Psoas muscle (tissue), 8 donors: ENCODE measurements around the gene PCSK4. TPM values are rescaled to one million over a fixed set of nuclear protein-coding genes. Genes with fewer than 3 reads are reported as not detected.
"Not testable (repeated sequence)": the region's sequence is repeated elsewhere in the genome, so short reads cannot be mapped to it uniquely, and the experiment has no call there.

Experiments
- ATAC-seq, 4 donors: fragments of 200-7000 bp; cut with Tn5 transposase; one replicate each; pipeline ENCODE4 v1.9.1; 2020; ENCODE audit warnings: moderate library complexity in 3 of 4, mild to moderate bottlenecking in 2 of 4
- DNase-seq, 2 donors: peaks; one replicate each; pipeline ENCODE4 v3.0.0-alpha.2; 2020
- H3K27ac ChIP-seq: fragments of 200-600 bp; one replicate; pipeline ENCODE4 v1.8.0; 2022
- H3K27me3 ChIP-seq, 3 donors: fragments of 200-600 bp in 1 of 3; one replicate each; pipeline versions ENCODE4 v1.6.1 to v1.8.0; 2013 to 2022; ENCODE audit warnings: low read length in 2 of 3, mild to moderate bottlenecking in 2 of 3, moderate library complexity in 1 of 3; ENCODE audit not compliant: insufficient read depth in 3 of 3
- H3K36me3 ChIP-seq, 2 donors: fragments of 200-600 bp in 1 of 2; one replicate each; pipeline versions ENCODE4 v1.6.1 to v1.8.0; 2013 to 2022; ENCODE audit warnings: low read depth in 1 of 2, mild to moderate bottlenecking in 1 of 2, moderate library complexity in 1 of 2; ENCODE audit not compliant: insufficient read depth in 1 of 2
- H3K4me1 ChIP-seq: fragments of 200-600 bp; one replicate; pipeline ENCODE4 v1.8.0; 2022
- H3K4me3 ChIP-seq: fragments of 200-600 bp; one replicate; pipeline ENCODE4 v1.8.0; 2022; ENCODE audit warnings: mild to moderate bottlenecking
- H3K9me3 ChIP-seq: fragments of 200-600 bp; one replicate; pipeline ENCODE4 v1.8.0; 2022
- CTCF ChIP-seq: fragments of 200-600 bp; IDR thresholded peaks from one replicate; pipeline ENCODE4 v1.8.0; 2022; ENCODE audit warnings: antibody characterized with exemption
- WGBS, 3 donors: extraction: QIAGEN DNeasy Blood & Tissue Kit; methylation state at CpG; one replicate each; pipeline versions ENCODE4 v1.1.6 to v1.1.7; 2013; 5-methylcytosine and 5-hydroxymethylcytosine counted together
- intact Hi-C, 2 donors: fragments of 100-400 bp; cut with DNase I; formaldehyde crosslinking; loops; one replicate each; pipeline versions ENCODE4 v1.11.0 to v1.14.2; 2022
- long read RNA-seq, 2 donors: library from polyadenylated mRNA; unstranded; transcript quantifications; one replicate each; pipeline ENCODE4 v2.0.0, GENCODE V29; 2021
- polyA plus RNA-seq, 3 donors: library from polyadenylated mRNA; stranded (reverse); fragments of 200-250 nt; gene quantifications; one replicate each; pipeline ENCODE4 v1.2.3, GENCODE V29; 2013
- total RNA-seq, 4 donors: library from RNA; stranded (reverse); fragmentation: NEBNext Ultra II Directional in 2 of 4; extraction: Animal tissue kit (Norgen Biotek cat#: 25700) in 2 of 4; gene quantifications; one replicate each; pipeline versions ENCODE4 v1.2.1 to v1.2.4, GENCODE V29; 2021 to 2023
- donor health status: healthy with polysubstance abuse.
- donor health status: DM: no; HTN: no; CAD: no; lungs with moderate emphysema.
- donor health status: Bipolar disorder and iron deficiency.
- donor health status: healthy.
- donor health status: DM: yes; HTN: yes; CAD: no.
- donor health status: DM: no; HTN: no; CAD: no.
- donor health status: DM: no; HTN: no; CAD: no.
- donor health status: DM: yes; HTN: yes; CAD: no.

Gene PCSK4
- total RNA-seq (1 to 10 TPM in 1 of 4 donors, under 1 TPM in 3; 0.57 to 1.5 (median 0.93) TPM), polyA plus RNA-seq (1 to 10 TPM in 1 of 3 donors, under 1 TPM in 2; 0.74 to 1.3 (median 0.84) TPM)
- long read RNA-seq, donor 1, partial matches to known transcripts: 0 of 1 reads
- long read RNA-seq, donor 1, other reads (novel, unspliced or antisense): 1 of 1 reads
- long read RNA-seq, donor 2, partial matches to known transcripts: 0 of 1 reads
- long read RNA-seq, donor 2, other reads (novel, unspliced or antisense): 0 of 1 reads

GRCh38 chr19:1490311-1491113, at the start of gene PCSK4:
Gene PCSK4, minus strand, starts transcription at chr19:1490350. Its CDS starts 4 bp downstream, at chr19:1490346.
- intact Hi-C loops: loop anchor here in 1 of 2 donors (2.0 kb wide), 1 partner anchor 18 kb away; no protein-coding TSS in a partner anchor
- peak; percentile 99 for DNase-seq
- H3K9me3 ChIP-seq: no peaks in the 10 kb centered on the region
- ATAC-seq: peak; percentile 94 to 95 (median 94)
- no peaks in the 10 kb centered on the region for H3K27me3 ChIP-seq
- WGBS, 3 donors: 0 to 1% (median 1%) methylated on average over 63 to 74 of the region's 74 CpGs
- H3K36me3 ChIP-seq: no peaks in the 10 kb centered on the region
- peaks cover 7% of the 10 kb centered on the region for H3K4me1 ChIP-seq
- peak within 1 kb of the TSS; percentile 72 for H3K27ac ChIP-seq
- no peak for TF ChIP-seq CTCF
- peak within 1 kb of the TSS; percentile 73 for H3K4me3 ChIP-seq

GRCh38 chr19:1539749-1540148, 49.6 kb upstream of the PCSK4 start:
- H3K4me3 ChIP-seq, DNase-seq, H3K36me3 ChIP-seq, ATAC-seq, H3K9me3 ChIP-seq, H3K4me1 ChIP-seq, H3K27ac ChIP-seq: not testable (repeated sequence)
- peaks cover 0 to 20% (median 2%) of the 10 kb centered on the region in 3 donors for H3K27me3 ChIP-seq
- intact Hi-C loops: loop anchor here (10.0 kb wide), 2 partner anchors 225 to 285 kb away; no protein-coding TSS in a partner anchor
- WGBS, 3 donors: 76 to 88% (median 78%) methylated on average over 11 of the region's 11 CpGs

GRCh38 chr19:1538978-1539377, 48.8 kb upstream of the PCSK4 start:
- 21 to 35% (median 32%) methylated on average over 15 of the region's 15 CpGs for WGBS, 3 donors
- TF ChIP-seq CTCF: no peak
- H3K27me3 ChIP-seq: peaks cover 0 to 21% (median 2%) of the 10 kb centered on the region in 3 donors
- H3K27ac ChIP-seq: no peak overlapping the region
- DNase-seq (no peak), ATAC-seq (no peak)
- intact Hi-C loops: no loop called here
- H3K4me3 ChIP-seq: no peak overlapping the region
- H3K9me3 ChIP-seq: no peaks in the 10 kb centered on the region
- no peaks in the 10 kb centered on the region for H3K36me3 ChIP-seq
- H3K4me1 ChIP-seq: no peaks in the 10 kb centered on the region

- ATAC-seq, DNase-seq, intact Hi-C loops, H3K9me3 ChIP-seq, H3K4me3 ChIP-seq, H3K4me1 ChIP-seq, H3K27ac ChIP-seq, H3K36me3 ChIP-seq: not testable (repeated sequence)
- 92 to 96% (median 95%) methylated on average over 7 of the region's 7 CpGs for WGBS, 3 donors
- peaks cover 0 to 34% (median 7%) of the 10 kb centered on the region in 3 donors for H3K27me3 ChIP-seq
Observed at GRCh38 chr19:1535699-1536098, 45.5 kb upstream of the PCSK4 start.

- DNase-seq: no peak
- 76 to 93% (median 83%) methylated on average over 12 to 14 of the region's 14 CpGs for WGBS, 3 donors
- Histone ChIP-seq H3K9me3 (no peaks in the 10 kb centered on the region), H3K36me3 (no peaks in the 10 kb centered on the region), H3K27ac (no peak overlapping the region), H3K27me3 (peaks cover 0 to 38% (median 7%) of the 10 kb centered on the region in 3 donors), H3K4me3 (no peak overlapping the region), H3K4me1 (no peaks in the 10 kb centered on the region)
- TF ChIP-seq CTCF: no peak
- no peak for ATAC-seq
- intact Hi-C loops: no loop called here
Observed at GRCh38 chr19:1534972-1535371, 44.8 kb upstream of the PCSK4 start.
